GM18507 (cell line): Measurements from ENCODE around the gene VAMP2.
A peak's percentile ranks its signal among the peaks of the same experiment; 100 is the strongest.
"Not testable (repeated sequence)": the region's sequence is repeated elsewhere in the genome, so short reads cannot be mapped to it uniquely, and the experiment has no call there.

ENCODE experiments used
- DNase-seq: peaks from one replicate; pipeline ENCODE4 v3.0.0; 2011; ENCODE audit warnings: low read depth; ENCODE audit not compliant: insufficient read length; ENCODE audit errors: extremely low spot score
- FAIRE-seq: peaks from 2 replicates; lab custom pipeline; 2011; peaks lifted over from hg19 to GRCh38; lab: Jason Lieb, UNC

VAMP2 gene

DNA sequence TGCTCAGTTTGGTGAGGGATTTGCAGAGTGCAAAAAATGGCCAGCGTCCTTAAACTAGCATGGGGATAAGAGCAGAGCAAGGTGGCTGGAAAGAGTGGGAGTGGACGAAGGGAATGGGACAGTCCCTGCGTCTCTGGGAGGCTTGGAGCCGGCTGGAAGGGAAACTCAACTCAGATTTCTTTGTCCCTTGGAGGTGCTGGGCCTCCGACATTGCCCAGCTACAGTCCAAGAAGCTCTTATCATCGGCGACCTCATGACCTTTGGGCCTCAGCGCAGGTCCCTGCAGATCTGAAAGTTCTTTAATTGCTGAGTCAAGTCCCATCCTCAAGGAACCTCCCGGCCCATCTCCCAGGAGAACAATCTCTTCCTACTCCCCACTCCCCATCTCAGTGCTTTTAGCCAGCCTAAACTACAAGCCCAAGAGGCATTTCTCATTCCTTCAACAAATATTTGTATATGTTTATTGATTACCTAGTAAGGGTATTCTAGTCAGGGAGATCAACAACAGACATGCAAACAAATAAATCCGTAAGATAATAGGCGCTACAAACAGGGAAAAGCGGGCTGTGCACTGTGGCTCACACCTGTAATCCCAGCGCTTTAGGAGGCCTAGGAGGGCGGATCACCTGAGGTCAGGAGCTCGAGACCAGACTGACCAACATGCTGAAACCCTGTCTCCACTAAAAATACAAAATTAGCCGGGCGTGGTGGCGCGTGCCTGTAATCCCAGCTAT is 14.4 kb upstream of the VAMP2 start:
- FAIRE-seq = no peak
- DNase-seq = no peak

DNA sequence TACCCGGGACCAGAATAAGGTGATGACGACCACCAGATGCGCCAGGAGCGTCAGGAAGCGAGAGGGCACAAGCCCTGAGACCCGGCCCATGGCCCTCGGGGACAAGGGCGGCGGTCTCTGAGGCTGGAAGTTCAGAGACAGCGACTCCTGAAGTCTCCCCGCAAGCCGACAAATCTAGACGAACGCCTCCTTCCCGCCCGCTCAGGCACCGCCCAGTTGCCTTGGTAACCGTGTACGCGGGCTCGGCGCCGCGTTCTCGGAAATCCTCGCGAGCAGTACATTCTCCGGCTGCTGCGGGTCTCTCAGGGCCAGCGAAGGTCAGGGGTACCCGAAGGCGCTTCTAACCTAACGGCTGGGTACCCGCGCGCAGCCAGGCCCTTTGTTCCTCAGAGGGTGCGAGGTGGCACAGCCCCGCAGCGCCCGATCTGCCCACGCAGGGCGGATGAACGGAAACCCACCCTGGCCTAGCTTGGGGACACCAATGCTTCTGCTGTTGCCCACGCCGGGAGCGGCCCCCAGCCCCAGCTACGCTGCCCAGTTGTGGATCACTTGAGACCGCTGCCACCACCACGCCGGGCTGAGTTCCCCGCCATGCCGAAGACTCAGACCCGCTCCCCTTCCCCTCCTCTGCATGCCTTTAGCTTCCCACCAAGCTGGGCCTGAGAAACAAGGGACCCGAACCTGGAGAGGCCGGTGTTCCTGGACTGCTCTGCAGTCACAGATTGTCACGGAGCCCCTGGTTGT is 13.6 kb upstream of the VAMP2 start, which contains the start of gene TMEM107:
Gene TMEM107 (minus strand): TSS at position 184 of the 744 bp plus-strand sequence. CDS start 94 bp downstream, at position 90.
- FAIRE-seq (peak; percentile 84), DNase-seq (no peak)

DNA sequence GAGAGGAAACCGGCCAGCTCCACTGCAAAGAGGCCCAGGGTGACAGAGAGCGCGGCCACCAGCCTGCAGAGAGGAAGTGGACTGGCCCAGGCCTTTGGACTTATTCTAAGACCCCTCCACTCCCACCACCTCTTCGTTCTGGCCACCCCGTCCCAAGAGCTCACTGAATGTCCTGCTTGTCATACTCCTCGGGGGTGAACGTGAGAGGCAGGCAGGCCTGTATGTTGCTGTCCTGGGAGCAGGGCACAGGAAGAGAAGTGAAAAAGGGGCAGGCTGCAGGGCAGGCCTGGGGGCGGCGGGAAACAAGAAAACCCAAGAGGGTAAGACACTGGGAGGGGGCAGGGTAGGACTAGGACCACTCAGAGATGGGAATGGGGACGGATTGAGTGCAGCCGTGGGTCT is 13.0 kb upstream of the VAMP2 start:
- no peak for DNase-seq
- FAIRE-seq = no peak

DNA sequence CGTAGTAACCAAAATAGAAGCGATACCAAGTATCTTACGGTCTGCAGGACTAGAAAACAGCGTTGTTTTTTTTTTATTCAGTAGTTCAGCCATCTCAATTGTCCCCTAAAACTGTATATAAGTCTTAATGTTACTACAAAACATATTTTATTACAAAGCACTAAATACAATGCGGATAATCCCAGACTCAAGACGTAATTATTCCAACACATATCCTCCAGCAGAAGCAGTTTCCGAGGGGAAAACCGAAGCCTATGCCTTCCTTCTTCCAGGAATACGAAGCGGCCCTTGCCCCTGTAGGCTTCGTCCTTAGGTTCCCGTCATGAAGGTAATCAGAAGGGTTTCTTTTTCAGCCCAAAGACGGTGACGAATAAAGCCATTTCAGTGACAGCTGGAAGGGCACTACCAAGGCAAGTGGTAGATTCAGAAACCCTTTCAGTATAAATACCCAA is 11.1 kb upstream of the VAMP2 start:
- DNase-seq (no peak), FAIRE-seq (no peak)

DNA sequence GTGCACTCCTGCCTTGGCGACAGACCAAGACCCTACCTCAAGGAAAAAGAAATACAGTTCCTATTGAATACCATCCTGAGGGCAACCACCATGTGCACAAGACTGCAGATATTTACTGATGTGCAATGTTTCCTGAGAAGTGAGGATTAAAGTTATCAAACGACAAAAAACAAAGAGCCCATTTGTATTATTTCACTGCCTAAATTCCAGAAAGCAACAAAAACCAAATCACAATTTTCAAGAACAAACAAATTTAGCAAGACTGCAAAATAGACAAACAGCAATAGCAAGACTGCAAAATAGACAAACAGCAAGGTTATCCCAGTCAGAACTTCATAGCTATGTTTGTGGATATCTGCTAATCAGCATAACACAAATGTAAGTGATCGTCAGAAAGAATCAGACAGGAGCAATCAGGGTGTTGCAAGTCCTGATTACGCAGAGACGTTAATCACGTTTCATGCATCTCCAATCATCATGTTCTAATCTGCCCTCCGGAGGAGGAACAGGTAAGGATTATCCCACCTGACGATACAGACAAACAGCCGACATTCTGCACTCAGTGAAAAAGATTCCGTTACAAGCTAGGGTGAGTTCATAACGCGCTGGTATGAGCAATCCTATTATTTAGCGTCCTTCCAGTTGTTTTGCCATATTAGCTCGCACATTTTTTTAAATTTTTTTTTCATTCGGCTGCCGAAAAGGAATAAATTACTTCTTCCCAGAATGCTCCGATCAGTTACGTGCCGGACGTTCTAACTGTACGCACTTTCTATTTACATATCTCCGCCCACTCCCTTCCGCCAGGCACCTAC is 10.5 kb upstream of the VAMP2 start:
- DNase-seq (no peak), FAIRE-seq (peak; percentile 82)

DNA sequence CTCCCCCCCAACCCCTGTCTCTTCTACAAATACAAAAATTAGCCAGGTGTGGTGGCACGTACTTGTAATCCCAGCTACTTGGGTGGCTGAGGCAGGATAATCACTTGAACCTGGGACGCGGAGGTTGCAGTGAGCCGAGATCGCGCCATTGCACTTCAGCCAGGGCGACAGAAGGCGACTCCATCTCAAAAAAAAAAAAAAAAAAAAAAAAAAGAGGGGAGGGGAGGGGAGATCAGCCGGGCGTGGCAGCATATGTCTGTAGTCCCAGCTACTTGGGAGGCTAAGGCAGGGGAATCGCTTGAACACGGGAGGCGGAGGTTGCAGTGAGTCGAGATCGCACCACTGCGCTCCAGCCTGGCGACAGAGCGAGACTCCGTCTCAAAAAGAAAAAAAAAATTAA is 7.4 kb upstream of the VAMP2 start:
- not testable (repeated sequence) for DNase-seq, FAIRE-seq

GRCh38 chr17:8167526-8167925 is 4.8 kb upstream of the VAMP2 start:
- DNase-seq = no peak
- FAIRE-seq = no peak

DNA sequence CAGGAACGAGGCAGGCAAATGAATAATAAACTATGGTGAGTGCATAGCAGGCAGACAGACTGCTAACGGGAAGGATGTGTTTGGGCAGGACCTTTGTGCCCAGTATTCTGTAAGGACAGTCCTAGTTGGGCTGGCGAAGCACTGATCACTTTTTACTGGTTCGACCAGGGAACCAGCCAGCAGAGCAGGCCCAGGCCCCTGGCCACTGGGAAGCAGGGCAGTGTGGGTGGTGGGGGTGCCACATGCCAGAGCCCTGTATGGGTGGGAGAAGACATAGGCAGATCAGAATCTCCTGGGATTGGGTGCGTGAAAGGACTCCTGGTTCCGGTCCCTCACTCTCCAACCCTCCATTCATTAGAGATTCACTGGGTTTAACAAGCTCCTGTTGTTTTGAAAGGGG is 4.0 kb upstream of the VAMP2 start:
- DNase-seq (no peak), FAIRE-seq (no peak)

DNA sequence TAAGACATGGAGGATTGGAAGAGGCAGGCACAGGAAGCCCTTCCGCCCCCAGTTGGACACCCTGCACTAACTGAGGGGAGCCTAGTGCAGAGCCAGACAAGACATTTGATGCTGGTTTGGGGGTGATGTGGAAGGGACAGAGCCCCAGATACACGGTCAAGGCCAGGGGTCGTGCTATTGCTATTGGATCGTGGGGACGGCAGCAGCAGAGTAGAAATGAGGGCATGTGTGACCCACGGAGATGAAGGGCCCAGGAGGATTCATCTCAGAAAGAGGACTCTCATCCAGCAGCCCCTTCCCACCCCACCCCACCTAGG is 2.0 kb upstream of the VAMP2 start:
- FAIRE-seq = no peak
- no peak for DNase-seq

DNA sequence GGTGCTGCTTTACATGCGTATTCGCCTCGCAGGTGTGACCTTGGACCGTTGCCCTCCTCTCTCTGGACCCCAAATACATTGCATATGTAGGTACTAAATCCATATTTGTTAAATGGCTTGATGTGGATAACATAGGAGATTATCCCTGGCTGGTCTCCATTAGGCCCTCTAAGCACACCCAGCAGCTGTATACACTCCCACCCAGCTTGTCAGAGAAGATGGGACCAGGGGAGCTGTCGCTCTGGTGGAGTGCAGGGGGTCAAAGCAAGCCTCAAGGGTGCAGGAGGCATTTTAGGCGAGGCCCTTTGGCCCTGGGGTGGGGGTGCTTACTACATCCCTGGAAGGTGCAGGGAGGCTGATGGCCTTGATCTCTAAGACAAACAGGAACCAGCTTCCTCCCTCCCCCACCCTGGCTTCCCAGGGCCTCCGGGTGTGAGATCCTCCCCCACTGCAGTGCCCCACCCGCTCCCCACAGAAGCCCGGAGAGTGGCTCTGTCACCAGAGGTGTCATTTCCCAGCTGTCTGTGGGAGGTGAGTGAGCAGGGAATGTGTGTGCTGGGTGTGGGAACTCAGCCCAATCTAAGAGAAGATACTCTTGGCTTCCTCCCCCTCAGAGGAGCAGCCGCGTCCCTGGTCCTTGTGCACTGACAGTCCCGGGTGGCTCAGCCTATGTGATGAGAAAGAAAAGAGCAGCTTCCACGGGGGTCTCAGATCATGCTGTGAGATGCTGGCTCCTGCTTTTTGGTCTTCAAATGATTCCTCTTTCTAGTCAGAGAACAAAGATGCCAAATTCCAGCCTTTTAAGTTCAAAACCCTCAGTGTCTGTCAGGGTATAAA is 1.4 kb upstream of the VAMP2 start:
- peak; percentile 72 for FAIRE-seq
- no peak for DNase-seq

DNA sequence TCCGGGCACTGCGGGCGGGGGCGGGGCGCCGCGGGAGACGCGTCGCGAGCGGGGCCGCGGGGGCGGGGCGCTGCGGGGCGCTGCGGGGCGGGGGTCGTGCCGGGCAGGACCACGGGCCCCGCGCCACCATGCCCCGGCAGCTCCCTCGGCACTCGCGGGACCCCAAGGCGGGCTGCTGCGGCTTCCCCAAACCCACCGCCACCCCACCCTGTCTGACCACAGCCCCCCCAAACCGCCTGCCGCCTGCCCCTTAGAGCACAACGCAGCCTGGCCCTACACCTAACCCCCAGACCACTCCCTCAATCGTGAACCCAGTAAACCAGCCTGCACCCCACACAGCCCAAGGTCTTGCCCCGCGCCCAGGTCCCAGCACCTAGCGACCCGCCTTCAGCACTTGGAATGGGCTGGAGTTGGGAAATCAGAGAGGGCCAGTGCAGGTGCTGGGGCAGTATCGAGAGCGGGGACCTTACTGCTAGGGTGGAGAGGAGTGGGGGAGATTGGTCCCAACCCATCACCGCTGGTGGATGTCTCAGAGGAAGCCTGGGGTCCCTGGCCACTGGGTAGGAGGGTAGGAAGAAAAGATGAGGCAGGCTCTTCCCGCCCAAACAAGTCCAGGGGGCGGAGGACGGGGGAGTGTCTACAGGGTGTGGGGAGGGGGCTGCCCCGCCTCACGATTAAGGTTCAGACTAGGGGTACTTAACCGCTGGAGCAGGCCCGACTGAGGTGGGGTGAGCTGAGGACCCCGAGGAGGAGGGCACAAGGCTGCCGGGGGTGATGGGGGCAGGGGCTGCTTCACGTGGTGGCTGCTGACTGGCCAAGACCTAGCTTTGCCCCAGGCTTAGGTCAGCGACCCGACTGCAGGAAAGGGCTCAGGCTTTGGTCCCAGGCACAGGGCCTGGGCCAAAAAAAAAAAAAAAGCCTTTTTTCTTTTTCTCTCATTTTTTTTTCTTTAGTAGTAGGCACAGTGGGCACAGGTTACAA is 539 bp upstream of the VAMP2 start:
- no peak for DNase-seq
- FAIRE-seq = no peak

GRCh38 chr17:8161289-8162232 is 1.2 kb downstream of the VAMP2 start:
- DNase-seq (no peak), FAIRE-seq (no peak)

DNA sequence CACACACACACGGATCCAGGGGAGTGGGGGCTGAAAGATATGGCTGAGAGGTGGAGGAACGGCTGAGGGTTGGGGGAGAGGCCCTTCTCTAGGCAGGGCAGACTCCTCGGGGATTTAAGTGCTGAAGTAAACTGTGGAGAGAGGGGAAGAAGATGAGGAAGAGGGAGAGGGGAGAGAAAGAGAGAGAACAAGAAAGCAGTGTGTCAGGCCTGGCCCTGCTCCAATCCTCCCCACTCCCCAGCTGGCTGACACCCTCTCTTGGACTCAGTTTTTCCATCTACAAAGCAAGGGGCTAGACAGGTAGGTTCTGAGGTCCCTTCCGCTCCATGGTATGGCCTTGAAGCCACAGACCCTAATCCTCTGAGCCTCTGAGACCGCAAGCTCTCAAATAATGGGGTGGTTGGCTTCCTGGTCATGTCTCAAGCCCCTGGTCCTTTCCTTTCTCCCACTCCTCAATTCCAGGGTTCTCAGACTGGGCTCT is 2.0 kb downstream of the VAMP2 start:
- FAIRE-seq (no peak), DNase-seq (no peak)

- DNase-seq (no peak), FAIRE-seq (no peak)
Observed at GRCh38 chr17:8160224-8160577, 2.5 kb downstream of the VAMP2 start.

- DNase-seq = no peak
- FAIRE-seq = no peak
Observed at GRCh38 chr17:8159459-8160223, 3.1 kb downstream of the VAMP2 start.

- no peak for DNase-seq
- FAIRE-seq = no peak
Observed at GRCh38 chr17:8159032-8159400, 3.7 kb downstream of the VAMP2 start.
